SH-SY5Y (cell line): ENCODE results near the gene NTHL1.

Source experiments
- GATA2 ChIP-seq: IDR thresholded peaks from 2 replicates; pipeline ENCODE4 v1.6.1; 2011; ENCODE audit warnings: mild to moderate bottlenecking, low read depth, low read length
- GATA3 ChIP-seq: IDR thresholded peaks from 2 replicates; pipeline ENCODE4 v1.6.1; 2011; ENCODE audit warnings: low read depth, mild to moderate bottlenecking, low read length, moderate library complexity

DNA sequence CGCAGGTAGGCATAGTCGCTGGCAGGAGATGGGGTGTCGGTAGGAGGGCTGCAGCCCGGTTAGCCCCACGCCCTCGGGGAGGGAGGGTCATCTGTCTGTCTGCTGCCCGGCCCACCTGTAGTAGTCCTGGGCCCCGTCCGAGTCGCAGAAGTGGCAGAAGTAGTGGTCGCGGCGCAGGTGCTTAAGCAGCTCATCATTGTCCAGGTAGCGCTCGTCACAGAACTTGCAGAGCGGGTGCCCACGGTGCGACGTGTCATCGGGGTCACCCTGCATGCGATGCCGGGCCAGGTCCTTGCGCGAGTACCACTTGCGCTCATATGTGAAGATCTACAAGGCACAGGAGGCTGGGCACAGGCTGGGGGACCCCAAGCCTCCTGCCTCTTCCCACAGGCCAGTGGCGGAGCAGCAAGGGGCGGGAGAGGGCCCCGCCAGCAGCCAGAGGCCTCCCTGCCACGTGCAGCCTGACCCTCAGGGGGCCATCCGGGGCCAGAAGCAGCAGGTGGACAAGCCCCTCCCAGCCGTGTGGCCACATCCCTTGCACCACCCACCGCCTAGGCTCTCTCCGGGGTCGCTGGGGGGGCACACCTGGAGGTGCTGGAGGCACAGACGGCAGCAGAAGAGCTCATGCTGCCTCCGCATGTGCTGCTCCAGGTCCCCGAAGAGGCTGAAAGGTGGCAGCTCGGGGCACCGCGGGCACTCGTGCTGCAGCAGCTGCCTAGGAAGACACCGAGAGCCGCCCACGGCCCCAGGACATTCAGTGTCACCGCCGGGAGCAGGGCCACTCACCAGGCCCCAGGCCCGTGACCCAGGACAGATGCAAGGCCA is 45.0 kb downstream of the NTHL1 start:
- TF ChIP-seq GATA2, result no peak
- TF ChIP-seq GATA3, result no peak
